ENCODE results near the gene RASSF7.

- TF ChIP-seq CTCF (IDR thresholded peaks at IDR 0.05; ENCODE audit: extremely low read depth in 1 of 2, insufficient read depth in 1 of 2, low read depth in 1 of 2, low read length in 2 of 2) (no peak), EZH2 (IDR thresholded peaks at IDR 0.05; ENCODE audit: borderline replicate concordance, low read depth, low read length, severe bottlenecking) (no peak), POLR2A (IDR thresholded peaks at IDR 0.05; ENCODE audit: low read depth, low read length) (no peak), POLR2AphosphoS5 (IDR thresholded peaks at IDR 0.05; ENCODE audit: insufficient read depth, low read depth, low read length) (no peak), MAX (IDR thresholded peaks at IDR 0.05; ENCODE audit: insufficient read depth, insufficient read length) (no peak), GATA2 (IDR thresholded peaks at IDR 0.05; ENCODE audit: insufficient read depth, insufficient read length, low read depth, low read length) (no peak), MYC (IDR thresholded peaks at IDR 0.05; ENCODE audit: low read depth, low read length) (no peak), JUN (IDR thresholded peaks at IDR 0.05; ENCODE audit: borderline replicate concordance, insufficient read depth, insufficient read length, low read depth) (no peak), FOS (IDR thresholded peaks at IDR 0.05; ENCODE audit: borderline replicate concordance, insufficient read depth, low read length) (no peak)
Observed at GRCh38 chr11:605286-606129, 44.7 kb downstream of the RASSF7 start.
